GM18868 (cell line): ENCODE data around the gene BRD3.

Source experiments
- ATAC-seq: cut with Tn5 transposase; IDR thresholded peaks from one replicate; pipeline ENCODE4 v1.9.1; 2021; ENCODE audit warnings: mild to moderate bottlenecking, moderate library complexity; ENCODE audit not compliant: unreplicated experiment

Gene BRD3

DNA sequence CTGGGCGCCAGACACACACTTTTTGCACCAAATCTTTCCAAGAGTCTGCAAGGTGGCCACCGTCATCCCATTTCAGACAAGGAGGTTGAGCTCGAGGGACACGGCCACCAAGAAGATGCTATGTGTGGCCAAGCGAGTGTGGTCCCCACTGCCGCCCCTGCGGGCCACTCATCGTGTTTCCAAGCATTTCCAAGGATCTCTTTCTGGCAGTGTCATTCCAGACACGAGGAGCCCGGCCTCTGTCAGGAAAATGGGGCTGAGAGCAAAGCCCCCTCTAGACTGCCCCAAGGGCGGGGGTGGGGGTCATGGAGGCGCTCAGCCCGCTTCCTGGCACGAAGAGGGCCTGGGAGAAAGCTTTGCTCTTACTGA, 86.3 kb downstream of the BRD3 start:
- ATAC-seq, result no peak

DNA sequence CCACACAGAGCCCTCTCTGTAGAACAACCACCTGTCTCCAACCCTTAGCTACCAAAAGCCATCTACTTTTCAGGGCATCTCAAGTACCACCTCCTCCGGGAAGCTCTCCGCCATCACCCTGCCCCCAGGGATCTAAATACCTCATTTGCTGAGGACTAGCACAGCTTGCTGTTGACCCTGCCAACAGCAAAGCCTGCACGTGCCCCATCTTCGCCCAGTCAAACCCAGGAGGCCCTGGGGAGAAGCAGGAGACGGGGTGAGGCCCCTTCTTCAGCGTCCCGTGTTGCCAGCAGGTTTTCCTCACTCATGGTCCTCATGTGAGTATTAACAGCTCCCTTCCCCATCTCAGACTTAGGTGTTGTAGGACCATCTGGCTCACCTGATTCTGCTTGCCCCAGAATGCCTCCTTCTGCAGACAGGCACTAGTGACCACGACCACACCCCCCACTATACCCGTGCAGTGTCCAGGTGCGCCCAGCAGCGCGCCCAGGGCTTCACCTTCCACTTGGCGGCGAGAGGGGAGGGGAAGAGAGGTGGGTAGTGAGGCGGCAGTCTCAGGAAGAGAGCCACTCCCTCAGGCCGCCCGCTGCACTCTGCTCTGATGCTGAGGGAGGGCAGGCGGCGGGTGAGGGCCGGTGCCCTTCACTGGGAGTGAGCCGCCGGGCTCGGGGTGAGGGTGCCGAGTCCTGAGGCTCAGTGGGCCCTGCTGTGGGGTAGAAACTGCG, 86.8 kb downstream of the BRD3 start:
- ATAC-seq, result no peak
